ENCODE data around the gene ANKS6.

Gene ANKS6

GRCh38 chr9:98771209-98771874 lies 25.0 kb downstream of the ANKS6 start:
- no peak for FAIRE-seq

DNA sequence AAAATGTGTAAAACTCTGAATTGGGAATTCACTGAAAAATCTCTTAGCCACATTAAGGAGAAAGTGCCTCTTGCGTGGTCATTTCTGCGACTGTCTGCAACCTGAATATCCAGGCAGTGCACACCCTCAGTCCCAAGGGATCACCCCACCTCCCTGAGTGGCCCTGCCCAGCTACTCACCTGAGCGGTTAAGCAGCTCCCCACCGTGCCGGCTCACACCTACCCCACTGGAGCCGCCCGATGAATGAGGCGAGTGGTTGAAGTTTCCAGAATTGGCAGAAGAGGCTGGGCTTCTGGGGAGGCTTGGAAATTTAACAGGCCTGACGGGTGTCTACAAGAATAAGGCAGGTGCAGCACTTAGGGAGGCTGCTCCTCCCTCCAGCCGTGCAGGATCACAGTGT lies 25.6 kb downstream of the ANKS6 start:
- FAIRE-seq = no peak

DNA sequence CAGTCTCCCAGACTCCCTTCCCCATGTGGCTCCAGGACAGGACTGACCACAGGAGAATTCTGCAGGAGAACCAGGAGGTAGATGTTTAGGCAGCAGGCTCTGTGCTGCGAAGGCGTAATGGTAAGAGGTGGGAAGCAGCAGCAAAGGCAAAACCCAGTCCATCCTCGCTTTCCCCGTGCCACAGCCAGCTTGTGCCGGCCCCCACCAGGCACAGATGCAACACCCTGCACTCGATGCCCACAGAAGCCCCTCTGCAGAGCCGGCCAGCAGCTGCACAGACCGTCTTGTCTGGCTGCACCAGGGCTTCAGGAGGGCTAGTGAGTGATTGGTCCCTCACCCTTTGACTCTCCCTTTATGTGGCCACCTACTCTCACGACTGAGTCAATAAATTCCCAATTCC lies 28.0 kb downstream of the ANKS6 start:
- no peak for FAIRE-seq

DNA sequence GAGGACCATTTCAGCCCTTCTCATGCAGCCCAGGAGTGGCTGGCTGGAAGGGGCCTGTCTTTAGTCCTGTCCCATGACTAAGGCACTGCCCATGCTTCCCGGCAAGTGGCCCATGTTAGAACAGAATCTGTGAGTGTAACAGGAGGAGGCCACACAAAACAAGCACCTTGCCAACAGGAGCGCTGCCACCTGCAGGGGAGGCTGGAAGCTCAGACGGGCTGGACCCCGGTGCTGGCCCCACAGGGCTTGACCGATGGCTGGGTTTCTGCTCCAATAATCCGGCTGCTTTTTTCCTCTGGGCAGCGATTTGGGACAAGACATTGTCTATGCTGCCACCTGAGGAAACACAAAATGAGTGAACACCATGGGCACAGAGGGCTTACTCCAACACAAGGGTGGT lies 28.4 kb downstream of the ANKS6 start:
- no peak for FAIRE-seq

GRCh38 chr9:98767196-98767595 lies 29.2 kb downstream of the ANKS6 start:
- no peak for FAIRE-seq

DNA sequence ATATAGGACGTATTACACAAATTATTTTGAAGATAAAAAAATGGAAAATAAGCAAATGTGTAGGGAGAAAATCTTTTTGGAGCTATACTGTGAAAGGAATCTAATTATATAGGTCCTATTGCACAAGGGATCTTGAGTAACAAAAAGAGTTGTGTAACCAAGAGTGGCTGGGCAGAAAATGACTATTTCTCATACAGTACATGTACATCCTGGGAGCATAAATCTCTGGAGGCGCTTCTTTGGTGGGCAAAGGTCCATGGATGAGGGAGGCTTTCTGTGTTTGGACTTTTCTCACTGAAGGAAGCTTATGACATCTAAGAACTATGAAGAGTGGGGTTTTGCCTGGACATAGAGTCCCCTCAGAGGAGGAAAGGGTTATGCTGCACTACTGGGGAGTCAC lies 29.8 kb downstream of the ANKS6 start:
- no peak for FAIRE-seq

DNA sequence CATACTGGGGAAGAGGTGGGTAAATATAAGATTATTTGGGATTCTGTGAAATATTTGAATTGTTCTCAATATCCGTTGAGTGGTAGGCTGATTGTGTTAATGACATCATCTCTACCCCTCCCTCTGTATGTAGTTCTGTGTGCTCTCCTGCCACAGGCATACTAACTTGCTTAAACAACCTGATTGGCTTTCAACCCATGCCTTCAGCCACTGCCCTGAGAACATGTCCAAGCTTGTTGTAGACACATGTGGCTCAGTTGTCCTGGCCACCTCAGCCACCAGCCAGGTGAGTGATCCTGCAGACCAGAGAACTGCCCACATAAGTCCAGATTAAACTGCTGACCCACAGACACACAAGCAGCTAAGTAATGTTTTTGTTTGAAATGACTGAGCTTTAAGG lies 31.1 kb downstream of the ANKS6 start:
- FAIRE-seq = no peak

- FAIRE-seq = no peak
Observed at GRCh38 chr9:98763986-98764745, 32.2 kb downstream of the ANKS6 start.

GRCh38 chr9:98760231-98760630 lies 36.1 kb downstream of the ANKS6 start:
- FAIRE-seq = no peak

GRCh38 chr9:98755006-98755618 lies 41.2 kb downstream of the ANKS6 start:
- no peak for FAIRE-seq

DNA sequence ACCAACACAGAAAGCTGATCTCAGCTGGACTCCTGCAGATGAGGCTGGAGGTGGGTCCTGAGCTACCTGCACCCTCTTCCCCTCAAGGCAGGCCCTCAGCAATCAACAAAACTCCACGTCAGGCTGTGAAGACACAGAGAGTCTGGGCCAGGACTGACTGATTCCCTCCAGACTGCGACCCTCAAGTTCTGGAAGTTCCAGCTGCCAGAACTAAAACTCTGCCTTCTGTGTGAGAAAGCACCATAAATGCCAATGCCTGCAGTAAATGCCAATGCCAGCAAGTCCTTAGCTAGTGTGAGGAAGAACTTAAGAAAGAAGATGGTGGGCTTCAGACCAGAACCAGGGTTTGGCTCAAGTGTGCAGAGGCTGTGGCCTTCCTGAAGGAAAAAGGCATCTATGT lies 45.1 kb downstream of the ANKS6 start:
- no peak for FAIRE-seq

- FAIRE-seq = no peak
Observed at GRCh38 chr9:98750364-98751060, 45.8 kb downstream of the ANKS6 start.

GRCh38 chr9:98747476-98747875 lies 48.9 kb downstream of the ANKS6 start:
- FAIRE-seq = no peak

GRCh38 chr9:98745470-98745869 lies 50.9 kb downstream of the ANKS6 start:
- no peak for FAIRE-seq

GRCh38 chr9:98743818-98744611 lies 52.3 kb downstream of the ANKS6 start:
- FAIRE-seq = no peak

DNA sequence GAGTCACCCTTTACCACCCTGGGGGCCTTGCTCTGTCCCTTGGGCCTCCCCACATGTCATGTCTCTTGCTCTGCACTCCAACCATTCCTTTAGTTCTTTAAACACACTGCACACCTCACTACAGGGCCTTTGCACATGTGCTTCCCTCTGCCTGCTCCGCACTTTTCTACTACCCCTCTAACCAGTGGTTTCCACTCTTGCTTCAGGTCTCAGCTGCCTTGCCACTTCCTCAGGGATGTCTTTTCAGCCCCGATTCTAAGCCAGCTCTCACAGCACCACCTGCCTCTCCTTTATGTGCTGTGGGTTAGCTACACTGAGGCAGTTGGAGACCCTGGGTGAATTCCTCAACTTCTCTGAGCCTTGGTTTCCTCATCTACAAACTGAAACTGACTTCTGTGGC lies 53.0 kb downstream of the ANKS6 start:
- FAIRE-seq = no peak

DNA sequence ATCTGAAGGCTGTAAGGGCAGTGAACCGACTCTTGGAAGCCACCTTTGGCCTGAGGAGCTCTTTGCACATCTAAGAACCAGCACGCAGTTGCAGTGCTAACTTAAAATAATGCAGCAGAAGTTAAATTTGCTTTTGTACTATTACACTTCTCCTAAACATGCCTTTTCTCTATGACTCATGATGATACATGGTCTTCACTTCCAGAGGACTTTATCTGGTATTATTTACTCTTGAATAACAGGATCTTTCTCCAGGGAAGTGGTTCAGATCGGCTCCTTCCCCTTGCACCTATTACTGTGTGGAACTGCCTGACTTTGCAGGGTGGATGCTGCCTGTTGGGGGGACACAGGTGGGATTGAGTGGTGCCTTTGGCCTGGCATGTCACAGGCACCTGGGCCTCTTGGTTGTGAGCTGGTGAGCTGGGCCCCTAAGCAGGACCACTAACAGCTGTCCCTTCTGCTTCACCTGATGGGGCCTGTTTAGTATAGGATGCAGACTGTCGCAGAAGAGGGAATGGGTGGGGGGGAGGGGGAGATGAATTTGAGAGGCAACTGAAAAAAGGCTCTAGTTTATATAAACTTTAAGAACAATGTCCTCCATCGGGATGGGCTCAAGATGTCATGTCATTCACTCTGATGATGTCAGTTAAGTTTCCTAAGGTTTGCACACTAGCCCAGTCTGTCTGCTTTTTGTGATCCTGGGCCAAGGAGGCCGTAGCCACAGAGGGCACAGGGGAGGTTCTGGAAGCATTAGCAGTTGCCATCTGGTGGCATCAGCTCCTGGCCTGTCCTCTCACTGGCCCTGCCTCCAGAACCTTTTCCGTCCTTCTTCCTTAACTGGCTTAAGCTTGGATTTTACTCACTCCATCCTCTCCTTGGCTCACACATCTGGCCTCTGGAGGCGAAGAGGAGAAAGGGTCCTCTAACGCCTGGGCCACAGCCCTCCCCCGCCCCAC lies 53.8 kb downstream of the ANKS6 start:
- no peak for FAIRE-seq

DNA sequence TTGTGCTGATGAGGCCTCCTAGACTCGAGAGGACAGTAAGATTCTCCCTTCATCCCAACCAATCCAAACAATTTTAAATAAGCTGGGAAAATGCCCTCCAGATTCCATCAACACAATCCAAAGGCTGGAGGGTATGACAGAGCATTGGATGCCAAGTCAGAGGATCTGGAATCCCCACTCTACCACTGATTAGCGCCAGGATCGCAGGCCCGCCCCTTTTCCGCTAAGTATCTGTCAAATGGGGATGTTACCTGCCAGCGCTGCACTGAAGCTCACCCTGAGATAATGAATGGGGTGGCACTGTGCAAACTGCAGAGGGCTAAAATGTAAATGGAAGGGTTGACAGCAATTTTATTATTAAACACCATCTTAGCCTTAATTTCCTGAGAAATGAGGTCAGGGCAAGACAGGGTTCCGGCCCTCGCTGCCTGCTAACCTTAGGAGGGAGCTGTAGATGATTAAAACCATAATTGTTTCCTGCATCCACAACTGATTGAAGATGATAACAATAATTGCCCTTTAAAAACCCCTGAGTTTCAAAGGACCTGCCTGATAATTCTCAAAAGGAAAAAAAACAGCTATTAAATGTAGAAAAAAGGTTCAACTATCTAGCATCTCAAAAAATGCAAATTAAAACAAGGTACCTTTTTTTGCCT lies 56.0 kb downstream of the ANKS6 start:
- no peak for FAIRE-seq

DNA sequence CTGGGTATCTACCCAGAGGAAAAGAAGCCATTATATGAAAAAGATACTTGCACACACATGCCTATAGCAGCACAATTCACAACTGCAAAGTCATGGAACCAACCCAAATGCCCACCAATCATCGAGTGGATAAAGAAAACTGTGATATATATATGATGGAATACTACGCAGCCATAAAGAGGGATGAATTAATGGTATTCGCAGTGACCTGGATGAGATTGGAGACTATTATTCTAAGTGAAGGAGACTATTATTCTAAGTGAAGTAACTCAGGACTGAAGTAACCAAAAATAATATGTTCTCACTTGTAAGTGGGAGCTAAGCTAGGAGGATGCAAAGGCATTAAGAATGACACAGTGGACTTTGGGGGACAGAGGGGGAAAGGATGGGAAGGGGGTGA lies 57.6 kb downstream of the ANKS6 start:
- FAIRE-seq = no peak

- FAIRE-seq = no peak
Observed at GRCh38 chr9:98736226-98736625, 60.1 kb downstream of the ANKS6 start.

GRCh38 chr9:98732801-98733200 lies 63.6 kb downstream of the ANKS6 start:
- FAIRE-seq = no peak

Data from endometrium (tissue), 2 donors.